Osteoblast (primary cell): ENCODE results near the gene ADAMTS13. TPM values are rescaled to one million over a fixed set of nuclear protein-coding genes. Genes with fewer than 3 reads are reported as not detected.
A peak's percentile ranks its signal among the peaks of the same experiment; 100 is the strongest.

Source experiments
- DNase-seq: peaks from one replicate; pipeline ENCODE4 v3.0.0; 2011; ENCODE audit warnings: low spot score, mixed read lengths; ENCODE audit not compliant: insufficient read length; ENCODE audit errors: missing footprints
- H2AFZ ChIP-seq: 2 replicates; pipeline ENCODE4 v1.6.0; 2011; ENCODE audit warnings: mild to moderate bottlenecking, low read length
- H3K27ac ChIP-seq: 2 replicates; pipeline ENCODE4 v1.5.1; 2011; ENCODE audit warnings: mild to moderate bottlenecking, low read depth, low read length, moderate library complexity
- H3K27me3 ChIP-seq: 2 replicates; pipeline ENCODE4 v1.6.0; 2012; ENCODE audit warnings: mild to moderate bottlenecking, control low read depth, inconsistent platforms, low read length, moderate library complexity; ENCODE audit not compliant: insufficient read depth
- H3K36me3 ChIP-seq: 2 replicates; pipeline ENCODE4 v1.5.1; 2011; ENCODE audit warnings: mild to moderate bottlenecking, low read length, control low read depth, moderate library complexity; ENCODE audit not compliant: insufficient read depth
- H3K4me1 ChIP-seq: 2 replicates; pipeline ENCODE4 v1.5.1; 2011; ENCODE audit warnings: mild to moderate bottlenecking, low read length, control low read depth, moderate library complexity; ENCODE audit not compliant: insufficient read depth
- H3K4me2 ChIP-seq: 2 replicates; pipeline ENCODE4 v1.6.0; 2011; ENCODE audit warnings: mild to moderate bottlenecking, low read length; ENCODE audit not compliant: insufficient read depth
- H3K4me3 ChIP-seq: fragments of 200-600 bp; sonication (generic); 3 replicates; pipeline ENCODE4 v1.5.1; 2012; ENCODE audit warnings: mild to moderate bottlenecking, low read length, inconsistent platforms; ENCODE audit not compliant: insufficient read depth
- H3K79me2 ChIP-seq: 2 replicates; pipeline ENCODE4 v1.6.0; 2012; ENCODE audit warnings: mild to moderate bottlenecking, low read length, control low read depth, inconsistent platforms; ENCODE audit not compliant: insufficient read depth
- H3K9me3 ChIP-seq: 2 replicates; pipeline ENCODE4 v1.5.1; 2011; ENCODE audit warnings: low read depth, low read length, control low read depth
- H4K20me1 ChIP-seq: 2 replicates; pipeline ENCODE4 v1.6.0; 2012; ENCODE audit warnings: mild to moderate bottlenecking, low read length, control low read depth; ENCODE audit not compliant: insufficient read depth
- CTCF ChIP-seq: IDR thresholded peaks from 2 replicates; pipeline ENCODE4 v1.5.1; 2011; ENCODE audit warnings: mild to moderate bottlenecking, low read depth, low read length, moderate library complexity; ENCODE audit errors: extremely low read depth
- total RNA-seq: library from RNA; depleted of rRNA; stranded (reverse); fragments of >200 nt; gene quantifications from 2 replicates; pipeline ENCODE4 v1.2.3, GENCODE V29; 2012

The ADAMTS13 gene
- total RNA-seq, 1 donor = 1.4 TPM

- Histone ChIP-seq H3K4me1 (peaks cover 35% of the 10 kb centered on the region), H3K4me3 (peak overlapping the region; percentile 0), H3K4me2 (peak overlapping the region; percentile 39), H4K20me1 (no peaks in the 10 kb centered on the region), H2AFZ (peak overlapping the region; percentile 4), H3K79me2 (no peaks in the 10 kb centered on the region), H3K9me3 (peaks cover 1% of the 10 kb centered on the region), H3K36me3 (no peaks in the 10 kb centered on the region), H3K27me3 (no peaks in the 10 kb centered on the region), H3K27ac (peak overlapping the region; percentile 88)
- TF ChIP-seq CTCF = no peak
- DNase-seq = peak; percentile 98
Observed at GRCh38 chr9:133505901-133506652, 83.9 kb downstream of the ADAMTS13 start.

- Histone ChIP-seq H3K4me2 (no peak overlapping the region), H3K27ac (peak overlapping the region; percentile 71), H3K4me1 (peaks cover 35% of the 10 kb centered on the region), H4K20me1 (no peaks in the 10 kb centered on the region), H3K9me3 (peaks cover 1% of the 10 kb centered on the region), H2AFZ (peak overlapping the region; percentile 66), H3K36me3 (no peaks in the 10 kb centered on the region), H3K4me3 (no peak overlapping the region), H3K27me3 (no peaks in the 10 kb centered on the region), H3K79me2 (no peaks in the 10 kb centered on the region)
- DNase-seq = peak; percentile 98
- no peak for TF ChIP-seq CTCF
Observed at GRCh38 chr9:133506653-133507038, 84.5 kb downstream of the ADAMTS13 start.

- H3K36me3 ChIP-seq = no peaks in the 10 kb centered on the region
- H3K4me3 ChIP-seq = no peak overlapping the region
- peaks cover 35% of the 10 kb centered on the region for H3K4me1 ChIP-seq
- H3K4me2 ChIP-seq = no peak overlapping the region
- TF ChIP-seq CTCF = no peak
- H3K79me2 ChIP-seq = no peaks in the 10 kb centered on the region
- H3K27ac ChIP-seq = peak overlapping the region; percentile 71
- no peaks in the 10 kb centered on the region for H4K20me1 ChIP-seq
- no peak overlapping the region for H2AFZ ChIP-seq
- peak; percentile 44 for DNase-seq
- H3K27me3 ChIP-seq = no peaks in the 10 kb centered on the region
- peaks cover 1% of the 10 kb centered on the region for H3K9me3 ChIP-seq
Observed at GRCh38 chr9:133507246-133507965, 85.2 kb downstream of the ADAMTS13 start.

- H2AFZ ChIP-seq = no peak overlapping the region
- TF ChIP-seq CTCF = no peak
- H3K4me1 ChIP-seq = peaks cover 35% of the 10 kb centered on the region
- no peak overlapping the region for H3K4me2 ChIP-seq
- no peaks in the 10 kb centered on the region for H4K20me1 ChIP-seq
- H3K27ac ChIP-seq = no peak overlapping the region
- H3K27me3 ChIP-seq = no peaks in the 10 kb centered on the region
- H3K36me3 ChIP-seq = no peaks in the 10 kb centered on the region
- H3K4me3 ChIP-seq = no peak overlapping the region
- H3K79me2 ChIP-seq = no peaks in the 10 kb centered on the region
- no peaks in the 10 kb centered on the region for H3K9me3 ChIP-seq
- DNase-seq = peak; percentile 32
Observed at GRCh38 chr9:133508046-133508445, 85.9 kb downstream of the ADAMTS13 start.
